ENCODE results near the gene CRYL1. TPM values are rescaled to one million over a fixed set of nuclear protein-coding genes. Genes with fewer than 3 reads are reported as not detected.

The CRYL1 gene, protein sequence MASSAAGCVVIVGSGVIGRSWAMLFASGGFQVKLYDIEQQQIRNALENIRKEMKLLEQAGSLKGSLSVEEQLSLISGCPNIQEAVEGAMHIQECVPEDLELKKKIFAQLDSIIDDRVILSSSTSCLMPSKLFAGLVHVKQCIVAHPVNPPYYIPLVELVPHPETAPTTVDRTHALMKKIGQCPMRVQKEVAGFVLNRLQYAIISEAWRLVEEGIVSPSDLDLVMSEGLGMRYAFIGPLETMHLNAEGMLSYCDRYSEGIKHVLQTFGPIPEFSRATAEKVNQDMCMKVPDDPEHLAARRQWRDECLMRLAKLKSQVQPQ
- total RNA-seq = 35.0 TPM

- DNase-seq (ENCODE audit: low spot score) = peak; percentile 75
Measured at GRCh38 chr13:20525601-20526544, at the start of gene CRYL1. TSS of gene CRYL1 (minus strand) at chr13:20525857. CDS start at chr13:20525794, 63 bp downstream.

GRCh38 chr13:20573636-20574035 lies 48.0 kb upstream of the CRYL1 start:
- no peak for DNase-seq (ENCODE audit: low spot score)

DNA sequence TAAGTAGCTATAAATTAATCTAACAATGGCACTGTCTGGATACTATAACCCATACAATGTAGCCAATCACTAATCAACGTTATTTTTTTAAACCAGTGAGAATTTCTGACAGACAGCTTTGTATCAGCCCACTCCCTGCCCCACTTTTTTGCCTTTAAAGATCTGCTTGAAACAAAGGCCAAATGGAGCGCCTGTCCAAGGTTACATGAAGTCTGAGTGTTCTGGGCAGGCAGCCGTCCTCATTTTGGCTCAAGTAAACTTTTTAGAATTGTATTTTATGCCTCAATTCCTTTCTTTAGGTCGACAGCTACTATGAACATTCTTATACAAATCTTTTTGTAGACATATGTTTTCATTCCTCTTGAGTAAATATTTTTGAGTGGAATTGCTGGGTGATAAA lies 47.5 kb upstream of the CRYL1 start:
- DNase-seq (ENCODE audit: low spot score) = no peak

DNA sequence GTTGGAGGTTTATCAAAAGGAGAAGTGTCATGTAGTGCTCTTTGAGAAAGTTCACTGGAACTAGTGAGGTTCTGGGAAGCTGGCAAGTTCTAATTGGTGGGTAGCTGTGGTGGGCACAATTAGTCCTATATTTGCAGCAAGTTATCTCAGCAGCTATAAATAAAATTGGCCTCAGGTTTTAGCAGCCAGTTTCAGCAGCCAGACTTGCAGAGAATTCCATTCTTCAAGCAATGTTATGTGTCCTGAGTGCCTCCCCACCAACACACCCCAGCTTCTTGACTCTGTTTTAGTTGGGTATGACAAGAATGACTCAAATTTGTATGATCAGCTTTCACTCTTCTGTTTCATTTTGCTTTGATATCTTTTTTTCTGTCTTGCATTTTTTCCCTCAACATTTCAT lies 46.0 kb upstream of the CRYL1 start:
- DNase-seq (ENCODE audit: low spot score) = no peak

- no peak for DNase-seq (ENCODE audit: low spot score)
Measured at GRCh38 chr13:20570517-20570916, 44.9 kb upstream of the CRYL1 start.

- no peak for DNase-seq (ENCODE audit: low spot score)
Measured at GRCh38 chr13:20567881-20568528, 42.3 kb upstream of the CRYL1 start.

DNA sequence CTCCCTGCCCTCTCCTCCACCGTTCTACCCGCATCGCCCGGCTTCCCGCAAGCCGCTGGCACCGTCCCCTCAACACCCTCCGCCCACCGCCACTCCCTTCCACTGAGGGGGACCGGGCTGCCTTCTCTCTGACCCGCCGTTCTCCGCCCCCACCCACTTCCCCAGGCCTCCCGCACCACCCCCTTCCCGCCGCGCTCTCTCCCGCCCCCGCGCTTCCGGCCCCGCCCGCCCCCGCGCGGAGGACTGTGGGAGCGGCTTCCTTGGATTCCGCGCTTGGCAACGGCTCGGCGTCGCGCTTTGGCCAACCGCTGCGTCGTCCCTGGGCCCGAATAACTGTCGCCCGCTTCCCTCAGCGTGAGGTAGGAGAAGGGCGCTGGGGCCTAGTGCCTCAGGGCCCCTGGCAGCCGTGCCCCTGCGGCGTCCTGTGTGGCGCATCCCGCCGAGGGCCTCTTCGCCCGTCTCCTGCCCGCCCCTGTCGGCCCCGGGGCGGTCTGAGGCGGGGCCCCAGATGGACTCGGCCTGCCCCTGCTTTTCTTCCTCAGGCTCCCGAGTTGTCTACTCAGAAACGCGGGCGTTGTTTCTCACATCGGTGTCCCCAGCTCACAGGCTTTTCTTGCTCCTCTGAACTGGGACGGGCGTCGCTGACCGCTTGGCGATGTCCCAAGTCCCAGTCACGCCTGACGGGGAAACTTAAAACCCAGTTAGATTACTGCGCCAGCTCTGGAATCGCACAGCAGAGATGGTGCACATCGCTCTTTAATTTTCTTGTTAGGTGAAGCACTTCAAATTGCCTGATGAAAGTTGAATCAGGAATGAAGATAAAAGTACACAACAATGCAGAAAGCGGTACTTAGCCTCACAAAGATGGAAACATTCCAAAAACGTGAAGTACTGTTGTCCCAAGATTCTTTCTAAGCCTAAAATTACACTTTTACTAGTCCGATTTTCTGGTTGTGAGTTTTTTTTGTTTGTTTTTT lies 41.5 kb upstream of the CRYL1 start, which contains the start of gene IFT88:
Gene IFT88, plus strand, starts transcription at position 260 of the 977 bp plus-strand sequence. CDS start 7,229 bp downstream, outside the sequence.
- DNase-seq (ENCODE audit: low spot score) = peak; percentile 90

DNA sequence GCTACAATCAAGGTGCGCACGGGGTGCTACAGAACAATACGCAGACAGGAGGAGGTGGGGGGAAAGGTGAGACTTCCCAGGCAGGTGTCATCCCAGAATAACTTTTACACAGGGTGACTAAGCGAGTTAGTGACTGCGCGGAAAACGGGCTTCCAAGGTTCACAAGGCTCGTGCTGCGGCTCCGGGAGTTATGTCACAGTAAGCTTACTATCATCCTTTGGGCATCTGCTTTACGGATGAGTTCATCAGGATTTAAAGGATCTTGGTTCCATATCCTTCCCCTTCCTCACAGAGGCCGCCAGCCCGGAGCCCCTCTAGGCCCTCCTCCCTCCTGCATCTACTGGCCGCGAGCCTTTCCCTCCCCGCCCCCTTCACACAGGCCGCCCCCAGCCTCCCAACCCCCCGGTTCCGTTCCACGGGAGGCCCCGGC lies 40.8 kb upstream of the CRYL1 start:
- DNase-seq (ENCODE audit: low spot score) = peak; percentile 59

DNA sequence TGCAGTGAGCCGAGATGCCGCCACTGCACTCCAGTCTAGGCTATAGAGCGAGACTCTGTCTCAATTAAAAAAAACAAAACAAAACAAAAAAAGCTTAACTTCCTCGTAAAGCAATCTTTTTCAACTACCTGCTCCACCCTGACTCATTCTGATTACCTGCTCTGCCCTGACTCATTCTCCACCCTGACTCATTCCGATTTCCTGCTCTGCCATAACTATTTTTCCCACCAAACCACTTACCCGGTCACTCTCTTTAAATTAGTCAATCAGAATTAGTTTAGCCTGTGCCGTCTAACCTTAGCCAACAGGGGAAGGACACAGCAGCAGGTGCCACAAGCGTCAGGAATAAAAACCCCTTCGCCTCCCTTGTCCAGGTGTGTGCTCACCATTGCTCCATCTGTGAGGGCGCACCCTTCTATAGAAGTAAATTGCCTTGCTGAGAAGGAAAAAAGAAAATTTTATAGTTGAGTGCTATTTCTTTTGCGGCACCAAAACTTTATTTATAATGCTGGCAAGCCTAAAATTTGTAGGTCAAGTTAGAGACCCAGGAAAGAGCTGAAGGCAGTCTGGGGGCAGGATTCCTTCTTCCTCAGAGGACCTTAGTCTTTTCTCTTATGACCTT lies 39.6 kb upstream of the CRYL1 start:
- no peak for DNase-seq (ENCODE audit: low spot score)

DNA sequence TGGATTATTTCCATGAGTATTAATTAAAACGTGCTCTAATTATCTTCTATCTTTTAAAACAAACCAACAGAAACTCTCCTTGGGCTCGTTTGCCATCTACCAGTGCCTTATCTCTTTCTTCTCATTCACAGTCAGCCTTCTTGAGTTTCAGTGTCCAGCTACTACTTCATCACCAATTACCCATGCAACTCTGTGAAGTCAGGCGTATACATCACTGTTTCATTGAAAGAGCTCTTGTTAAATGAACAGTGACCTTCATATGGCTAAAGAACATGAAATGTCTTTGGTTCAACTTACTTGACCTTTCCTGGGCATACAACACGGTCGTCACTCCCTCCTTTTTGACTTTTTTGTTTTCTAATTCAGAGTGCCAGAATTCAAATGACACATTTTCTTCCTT lies 36.1 kb upstream of the CRYL1 start:
- no peak for DNase-seq (ENCODE audit: low spot score)

- DNase-seq (ENCODE audit: low spot score) = no peak
Measured at GRCh38 chr13:20559659-20560356, 34.2 kb upstream of the CRYL1 start.

DNA sequence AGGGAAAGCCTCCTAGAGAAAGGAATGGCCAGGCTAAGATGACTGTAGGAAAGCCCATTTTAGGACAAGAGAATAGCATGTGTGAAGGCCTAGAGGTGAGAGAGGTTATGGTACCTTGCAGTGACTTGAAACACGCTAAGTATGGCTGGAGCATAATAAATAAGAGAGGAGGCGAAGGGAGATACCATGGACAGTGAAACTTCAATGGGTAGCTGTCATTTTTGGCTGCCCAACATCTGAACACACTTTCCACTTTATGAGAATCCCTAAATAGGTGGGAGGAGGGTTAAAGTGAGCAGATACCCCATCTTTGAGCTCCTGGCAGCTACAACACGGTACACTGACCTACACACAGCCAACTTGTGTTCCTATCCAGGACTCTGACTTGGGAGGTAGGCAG lies 33.3 kb upstream of the CRYL1 start:
- no peak for DNase-seq (ENCODE audit: low spot score)

- DNase-seq (ENCODE audit: low spot score) = no peak
Measured at GRCh38 chr13:20553311-20553710, 27.7 kb upstream of the CRYL1 start.

DNA sequence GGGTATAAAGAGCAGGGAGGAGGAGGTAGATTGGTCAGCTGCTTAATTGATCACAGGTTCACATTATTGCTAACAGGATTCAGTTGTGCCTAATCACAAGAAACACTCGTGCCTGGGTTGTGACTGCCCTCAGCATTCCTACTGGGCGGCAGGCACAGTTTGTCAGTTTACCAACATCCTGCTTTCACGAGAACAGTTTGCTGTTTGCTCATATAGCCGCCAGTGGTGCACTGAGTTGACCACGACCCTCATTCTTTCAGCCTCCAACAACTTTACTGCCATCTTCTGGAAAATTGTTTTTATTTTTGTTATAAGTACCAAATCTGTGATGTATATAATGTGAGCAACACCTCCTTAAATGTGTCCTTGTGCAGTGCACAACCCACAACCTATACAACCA lies 25.1 kb upstream of the CRYL1 start:
- no peak for DNase-seq (ENCODE audit: low spot score)

DNA sequence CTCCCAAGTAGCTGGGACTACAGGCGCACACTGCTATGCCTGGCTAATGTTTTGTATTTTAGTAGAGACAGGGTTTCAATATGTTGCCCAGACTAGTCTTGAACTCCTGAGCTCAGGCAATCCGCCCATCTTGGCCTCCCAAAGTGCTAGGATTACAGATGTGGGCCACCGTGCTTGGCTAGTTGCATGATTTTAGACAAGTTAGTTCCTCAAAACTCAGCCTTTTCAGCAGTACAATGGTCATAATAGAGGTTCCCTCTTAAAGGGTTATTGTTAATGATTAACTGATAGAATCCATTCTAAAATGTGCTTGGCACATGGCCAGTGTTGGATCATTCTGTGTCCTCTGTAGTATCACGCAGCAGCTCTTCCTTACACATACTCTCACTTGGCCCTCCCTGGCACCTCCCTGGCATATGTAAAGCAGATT lies 21.8 kb upstream of the CRYL1 start:
- DNase-seq (ENCODE audit: low spot score) = no peak

DNA sequence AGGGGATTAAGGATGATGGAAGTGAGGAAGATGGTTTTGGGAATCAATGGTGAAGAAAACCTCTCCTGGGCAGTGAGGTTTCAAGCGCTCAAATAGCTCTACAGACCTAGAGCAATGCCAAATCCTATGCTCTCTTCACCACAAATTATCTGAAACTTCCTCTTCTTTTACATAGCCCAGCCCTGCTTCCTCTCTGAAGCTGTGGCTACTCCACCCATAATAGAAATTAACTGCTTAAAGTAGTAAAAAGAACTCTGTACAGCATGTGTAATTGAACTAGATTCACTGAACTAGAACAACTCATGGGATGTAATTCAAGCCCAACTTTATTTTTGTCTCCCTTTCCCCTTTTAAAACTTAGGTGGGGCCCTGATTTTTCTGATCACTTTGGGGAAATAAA lies 20.9 kb upstream of the CRYL1 start:
- DNase-seq (ENCODE audit: low spot score) = no peak

GRCh38 chr13:20544201-20544923 lies 18.7 kb upstream of the CRYL1 start:
- no peak for DNase-seq (ENCODE audit: low spot score)

GRCh38 chr13:20536992-20537391 lies 11.3 kb upstream of the CRYL1 start:
- no peak for DNase-seq (ENCODE audit: low spot score)

- DNase-seq (ENCODE audit: low spot score) = no peak
Measured at GRCh38 chr13:20534038-20534608, 8.5 kb upstream of the CRYL1 start.

All from ureter (tissue), 1 donor.